ENCODE results near the gene FOSL2.

- TF ChIP-seq ZNF747 (tag by site-specific recombination; IDR thresholded peaks at IDR 0.05) (no peak), PATZ1 (tag by site-specific recombination; IDR thresholded peaks at IDR 0.05) (no peak), ZNF501 (tag by site-specific recombination; IDR thresholded peaks at IDR 0.05) (no peak)
Observed at GRCh38 chr2:28412625-28413151, 20.0 kb downstream of the FOSL2 start.

All from HEK293 (cell line).